Ureter (tissue), 1 donor: ENCODE measurements around the gene NEUROD4. TPM values are rescaled to one million over a fixed set of nuclear protein-coding genes. Genes with fewer than 3 reads are reported as not detected.
A peak's percentile ranks its signal among the peaks of the same experiment; 100 is the strongest.
"Not testable (repeated sequence)": the region's sequence is repeated elsewhere in the genome, so short reads cannot be mapped to it uniquely, and the experiment has no call there.

Experiments
- DNase-seq: peaks from one replicate; pipeline ENCODE4 v3.0.0-alpha.2; 2020; ENCODE audit warnings: low spot score
- total RNA-seq: library from RNA; stranded (reverse); gene quantifications from one replicate; pipeline ENCODE4 v1.2.4, GENCODE V29; 2023
- donor health status: DM: yes; HTN: yes; CAD: no.

Gene NEUROD4, protein sequence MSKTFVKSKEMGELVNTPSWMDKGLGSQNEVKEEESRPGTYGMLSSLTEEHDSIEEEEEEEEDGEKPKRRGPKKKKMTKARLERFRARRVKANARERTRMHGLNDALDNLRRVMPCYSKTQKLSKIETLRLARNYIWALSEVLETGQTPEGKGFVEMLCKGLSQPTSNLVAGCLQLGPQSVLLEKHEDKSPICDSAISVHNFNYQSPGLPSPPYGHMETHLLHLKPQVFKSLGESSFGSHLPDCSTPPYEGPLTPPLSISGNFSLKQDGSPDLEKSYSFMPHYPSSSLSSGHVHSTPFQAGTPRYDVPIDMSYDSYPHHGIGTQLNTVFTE
- not detected for total RNA-seq

DNA sequence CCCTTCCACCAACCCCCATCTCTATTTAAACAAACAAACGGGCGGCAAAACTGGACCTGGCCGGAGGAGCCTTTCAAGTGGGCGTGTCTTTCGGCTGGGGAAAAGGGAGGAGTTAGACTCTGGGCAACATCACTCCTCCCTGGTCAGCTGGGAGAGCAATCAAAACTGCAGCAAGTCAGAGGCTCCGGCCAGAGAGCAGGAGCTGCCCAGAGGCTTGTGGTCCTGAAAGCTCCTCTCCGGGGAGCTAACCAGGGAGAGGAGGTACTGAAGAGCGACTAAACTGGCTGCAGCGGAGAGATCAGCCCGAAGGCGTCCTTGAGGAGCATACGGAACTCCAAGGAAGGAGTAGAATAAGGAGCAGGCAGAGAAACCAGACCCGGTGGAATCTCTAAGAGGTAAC is at the start of gene NEUROD4:
TSS of gene NEUROD4 (plus strand) at position 191 of the 400 bp plus-strand sequence. CDS start 6,466 bp downstream, outside the sequence.
- peak; percentile 58 for DNase-seq

DNA sequence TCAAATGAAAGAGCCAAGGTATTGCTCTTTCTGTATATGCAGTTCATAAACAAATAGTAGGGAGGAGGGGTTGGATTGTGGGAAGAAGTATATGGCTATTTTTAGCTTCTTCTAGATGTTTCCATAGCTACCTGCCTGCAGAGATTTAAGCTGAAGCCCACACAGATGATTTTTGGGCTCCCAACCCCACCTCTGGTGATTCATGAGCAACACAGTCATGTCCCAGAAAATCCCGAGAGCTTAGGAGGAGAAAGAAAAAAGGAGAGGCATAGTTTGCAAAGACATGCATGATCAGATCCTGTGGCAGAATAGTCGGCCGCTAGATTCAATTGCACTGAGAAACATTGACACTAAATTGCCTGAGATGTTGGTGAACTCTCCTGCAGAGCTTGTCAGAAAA is 49.0 kb upstream of the NEUROD4 start:
- no peak for DNase-seq

GRCh38 chr12:54973556-54973955 is 46.2 kb upstream of the NEUROD4 start:
- DNase-seq, result no peak

DNA sequence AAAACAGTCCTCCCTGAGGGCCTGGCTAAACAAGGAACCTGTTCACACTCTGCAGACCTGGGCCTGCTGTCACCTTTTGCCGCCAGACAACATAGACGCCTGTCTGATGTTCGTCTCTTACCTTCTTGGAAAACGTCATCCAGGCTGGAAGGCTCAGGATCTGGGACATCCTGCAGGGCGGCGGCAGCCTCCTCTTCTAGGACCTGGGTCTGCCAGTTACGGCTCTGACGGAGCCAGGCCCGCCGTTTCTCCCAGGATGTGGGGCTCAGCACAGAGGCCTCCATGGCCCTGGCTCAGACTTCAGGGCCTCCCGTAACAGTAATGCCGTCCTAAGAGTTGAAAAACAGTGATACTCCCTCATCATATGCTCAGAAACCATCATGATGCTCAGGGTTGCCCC is 45.5 kb upstream of the NEUROD4 start:
- DNase-seq, result no peak

- no peak for DNase-seq
These were observed 44.5 kb upstream of the NEUROD4 start for GRCh38 chr12:54975272-54975671.

DNA sequence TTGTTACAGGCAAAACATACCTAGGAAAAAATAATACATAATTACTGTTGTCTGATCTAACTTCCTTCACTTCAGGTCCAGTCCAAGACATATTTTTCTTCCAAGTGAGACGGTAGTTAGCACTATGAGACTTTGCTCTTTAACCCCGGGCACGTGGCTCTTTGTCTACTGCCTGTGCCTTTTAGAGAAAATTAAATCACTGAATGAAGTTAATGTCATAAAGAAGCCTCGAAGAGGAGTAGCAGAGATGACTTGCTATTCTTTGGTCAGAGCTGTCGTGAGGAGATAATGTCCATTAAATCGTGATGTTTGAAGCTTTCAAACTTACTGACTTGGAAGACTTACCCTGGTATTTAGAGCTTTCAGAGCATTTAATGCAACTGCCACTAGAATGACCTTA is 43.9 kb upstream of the NEUROD4 start:
- DNase-seq, result no peak

DNA sequence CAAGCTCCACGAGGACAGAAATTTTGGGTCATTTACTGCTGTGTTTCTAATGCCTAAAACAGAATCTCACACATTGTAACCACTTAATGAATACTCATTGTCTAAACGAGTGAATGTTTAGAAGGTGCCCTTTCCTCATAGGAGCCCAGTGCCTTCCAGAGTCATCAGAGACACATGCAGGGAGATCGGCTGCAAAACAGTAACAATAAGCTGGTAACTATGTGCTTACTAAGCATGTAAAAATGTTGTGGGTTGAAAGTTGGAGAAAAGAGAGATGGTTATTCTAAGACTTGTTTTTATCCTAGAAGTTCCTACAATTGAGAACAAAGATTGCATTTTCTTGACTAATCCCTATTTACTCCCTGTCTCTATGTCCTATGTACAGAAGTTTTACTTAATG is 42.6 kb upstream of the NEUROD4 start:
- no peak for DNase-seq

- no peak for DNase-seq
These were observed 41.9 kb upstream of the NEUROD4 start for GRCh38 chr12:54977857-54978256.

DNA sequence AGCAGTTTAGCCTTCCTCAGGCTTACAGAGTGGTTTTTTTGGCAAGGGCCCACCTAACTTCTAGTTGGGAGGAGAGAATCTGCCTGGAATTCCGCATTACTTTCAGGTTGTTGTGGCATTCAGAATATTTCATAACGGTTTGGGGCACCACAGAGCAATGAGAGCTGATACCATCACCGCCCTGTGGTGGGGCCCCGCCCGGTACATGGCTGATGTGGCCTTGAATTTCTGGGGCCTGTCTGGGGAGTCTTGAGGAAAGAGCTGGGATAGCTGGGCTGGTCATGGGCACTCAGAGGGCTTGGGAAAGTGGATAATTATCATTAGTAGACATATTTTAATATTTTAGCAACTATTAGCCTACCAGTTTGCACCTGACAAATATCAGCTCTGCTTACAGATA is 39.4 kb upstream of the NEUROD4 start:
- DNase-seq, result no peak

DNA sequence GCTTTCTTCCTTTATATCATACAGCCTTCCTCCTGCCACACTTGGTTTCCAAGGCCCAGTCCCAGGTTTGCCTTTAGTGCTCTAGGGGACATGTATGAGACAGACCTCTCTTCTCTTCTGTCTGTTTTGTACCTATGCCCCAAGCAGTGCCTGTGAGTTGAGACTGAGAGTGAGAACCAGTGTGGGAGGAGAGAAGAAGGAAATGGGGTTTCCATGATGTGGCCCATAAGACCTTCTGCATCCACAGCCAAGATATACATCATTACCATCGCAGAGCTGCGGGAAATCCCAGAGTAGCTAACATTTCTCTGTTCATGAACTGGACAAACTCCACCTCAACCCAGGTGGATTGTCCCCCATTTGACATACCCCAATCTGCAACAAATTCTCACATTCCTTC is 38.0 kb upstream of the NEUROD4 start:
- DNase-seq, result no peak

DNA sequence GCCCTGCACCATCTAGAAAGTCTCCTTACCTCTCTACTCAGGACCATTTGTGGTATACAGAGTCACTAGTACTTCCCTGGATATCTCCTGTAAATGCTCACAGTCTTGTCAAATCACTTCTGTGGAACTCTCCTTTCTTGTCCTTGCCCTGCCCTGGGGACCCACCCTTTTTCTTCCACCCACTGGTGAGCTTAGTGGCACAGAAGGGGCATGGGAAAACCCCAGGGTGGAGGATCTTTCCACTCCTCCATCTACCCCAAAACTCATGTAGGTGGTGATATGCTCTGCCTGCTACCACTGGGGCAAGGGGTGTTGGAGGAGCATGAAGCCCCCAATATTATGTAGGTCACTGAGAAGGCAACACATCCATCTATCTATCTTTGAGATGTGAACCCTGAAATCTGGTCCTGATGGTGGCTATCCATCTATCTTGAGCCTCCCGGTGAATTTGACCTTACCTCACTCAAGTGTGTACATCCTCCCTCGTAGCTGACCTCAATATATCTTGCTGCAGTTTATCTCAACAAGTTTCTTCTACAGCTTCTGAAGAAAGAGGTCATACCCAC is 36.2 kb upstream of the NEUROD4 start:
- DNase-seq, result no peak

DNA sequence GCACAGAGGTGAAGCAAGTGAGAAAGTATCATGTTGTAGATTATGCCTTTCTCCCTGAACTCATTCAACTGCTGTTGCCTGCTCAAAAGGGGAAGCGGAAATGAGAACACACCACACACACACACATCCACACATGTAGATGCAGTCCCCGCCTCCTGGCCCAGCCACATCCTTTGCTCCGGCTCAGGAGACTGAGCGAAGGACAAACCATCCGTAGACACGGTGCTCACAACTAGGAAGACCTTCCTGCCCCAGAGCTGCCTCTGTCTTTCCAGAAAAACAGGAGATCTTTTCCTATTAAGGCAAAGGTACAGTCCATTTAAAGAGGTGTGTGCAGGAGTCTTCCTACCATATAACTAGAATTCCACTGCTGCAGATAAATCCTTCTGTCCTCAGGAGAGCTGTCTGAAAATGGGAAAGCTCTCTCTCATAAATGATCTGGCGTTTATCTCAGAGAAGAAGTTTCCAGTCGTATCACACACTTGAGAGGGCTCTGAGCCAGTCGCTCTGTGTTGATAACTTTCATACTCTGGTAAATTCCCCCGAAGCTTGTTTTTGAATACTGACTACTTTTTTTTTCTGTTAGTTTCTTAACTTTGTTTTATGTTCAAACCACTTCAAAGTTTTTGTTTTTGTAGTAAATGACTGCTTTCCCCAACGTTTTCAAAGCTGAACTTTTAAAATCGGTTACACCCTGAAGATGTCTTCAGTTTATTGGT is 35.0 kb upstream of the NEUROD4 start, which contains the start of gene TESPA1:
TSS of gene TESPA1 (minus strand) at position 105 of the 719 bp plus-strand sequence. CDS start 10,200 bp downstream, outside the sequence.
- peak; percentile 58 for DNase-seq

DNA sequence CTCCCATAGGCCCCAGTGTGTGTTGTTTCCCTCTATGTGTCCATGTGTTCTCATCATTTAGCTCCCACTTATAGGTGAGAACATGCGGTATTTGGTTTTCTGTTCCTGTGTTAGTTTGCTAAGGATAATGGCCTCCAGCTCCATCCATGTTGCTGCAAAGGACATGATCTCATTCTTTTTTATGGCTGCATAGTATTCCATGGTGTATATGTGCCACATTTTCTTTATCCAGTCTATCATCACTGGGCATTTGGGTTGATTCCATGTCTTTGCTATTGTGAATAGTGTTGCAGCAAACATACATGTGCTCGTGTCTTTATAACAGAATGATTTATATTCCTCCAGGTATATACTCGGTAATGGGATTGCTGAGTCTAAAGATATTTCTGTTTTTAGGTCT is 33.0 kb upstream of the NEUROD4 start:
- DNase-seq, result not testable (repeated sequence)

- no peak for DNase-seq
These were observed 32.1 kb upstream of the NEUROD4 start for GRCh38 chr12:54987611-54988231.

GRCh38 chr12:54988402-54989054 is 31.2 kb upstream of the NEUROD4 start:
- no peak for DNase-seq

DNA sequence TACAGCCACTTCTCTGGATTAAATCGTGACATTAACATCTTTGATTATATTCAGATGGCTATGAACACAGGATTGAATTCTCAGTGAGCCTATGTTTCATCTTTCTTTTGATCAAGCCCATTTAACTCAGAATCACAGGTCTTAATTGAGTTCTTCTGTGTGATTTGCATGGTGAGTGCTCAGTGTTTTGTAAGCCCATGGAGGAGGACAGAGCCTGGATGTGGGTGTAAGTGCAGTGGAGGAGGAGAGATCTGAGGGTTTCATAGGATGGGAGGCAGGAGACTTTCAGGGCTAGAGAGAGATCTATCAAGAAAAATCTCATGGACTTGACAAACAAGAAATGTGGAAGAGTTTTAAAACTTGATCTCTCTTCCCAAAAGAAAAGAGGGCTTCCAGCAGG is 29.9 kb upstream of the NEUROD4 start:
- no peak for DNase-seq

DNA sequence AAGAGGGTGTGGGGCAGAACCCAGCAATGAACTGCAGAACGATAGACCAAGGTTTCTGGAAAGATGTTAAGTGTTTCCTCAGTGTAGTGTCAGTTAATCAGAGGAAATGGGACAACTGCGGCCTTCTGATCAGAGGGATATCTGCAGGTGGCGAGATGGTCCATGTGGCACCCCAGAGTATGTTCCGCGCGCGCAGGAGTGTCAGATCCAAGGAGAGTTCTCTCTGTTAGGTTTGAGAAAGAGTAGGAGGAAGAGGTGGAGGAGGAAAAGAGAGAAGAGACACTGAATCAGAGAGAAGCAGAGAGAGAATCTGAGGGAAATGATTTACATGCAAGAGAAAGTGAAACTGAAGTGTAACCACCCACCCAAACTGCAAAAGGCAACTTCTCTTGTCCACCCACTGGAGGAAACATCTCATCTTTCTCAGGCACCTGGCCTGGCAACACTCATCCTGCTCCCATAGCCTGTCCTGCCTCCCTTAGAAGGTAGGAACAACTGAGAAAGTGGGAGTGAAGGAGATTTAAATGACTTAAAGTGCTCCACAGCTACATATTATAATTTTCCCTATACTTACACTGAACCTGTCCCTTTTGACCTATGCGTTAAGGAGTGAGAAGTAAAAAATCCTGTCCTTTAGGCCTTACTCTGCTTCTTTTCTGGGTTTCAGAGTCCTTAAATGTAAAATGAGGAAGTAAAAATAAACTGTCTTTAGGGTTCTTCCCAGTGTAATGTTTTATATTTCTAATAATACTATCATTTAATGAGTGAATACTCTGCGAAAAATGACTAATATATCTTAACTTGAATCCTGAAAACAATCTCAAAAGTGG is 28.4 kb upstream of the NEUROD4 start:
- no peak for DNase-seq

- DNase-seq, result no peak
These were observed 27.8 kb upstream of the NEUROD4 start for GRCh38 chr12:54991991-54992375.

DNA sequence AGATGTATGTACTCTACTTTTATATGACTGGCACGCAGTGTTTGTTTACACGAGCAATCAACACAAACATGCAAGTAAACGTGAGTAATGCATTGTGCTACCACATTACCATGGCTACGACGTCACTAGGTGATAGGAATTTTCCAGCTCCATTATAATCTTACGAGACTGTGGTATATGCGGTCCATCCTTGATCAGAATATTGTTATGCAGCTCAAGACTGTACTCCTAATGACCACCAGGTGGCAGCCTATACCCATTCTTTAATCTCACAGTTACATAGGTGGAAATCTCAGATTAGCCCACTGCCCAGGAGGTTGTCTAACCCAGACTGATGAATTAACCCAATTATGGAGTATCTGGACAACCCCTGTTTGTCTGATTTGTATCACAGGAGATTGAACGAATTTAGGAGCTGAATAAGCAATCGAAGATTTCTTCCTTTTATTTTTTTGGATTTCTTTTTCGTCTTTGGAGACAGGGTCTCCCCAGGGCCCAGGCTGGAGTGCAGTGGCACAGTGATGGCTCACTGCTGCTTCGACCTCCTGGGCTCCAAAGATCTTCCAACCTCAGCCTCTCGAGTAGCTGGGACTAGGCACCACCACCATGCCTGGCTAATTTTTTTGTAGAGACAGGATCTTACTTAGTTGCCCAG is 26.5 kb upstream of the NEUROD4 start:
- peak; percentile 63 for DNase-seq

GRCh38 chr12:54996205-54996604 is 23.6 kb upstream of the NEUROD4 start:
- no peak for DNase-seq
